K562 (cell line): ENCODE measurements around the gene DUSP5. TPM values are rescaled to one million over a fixed set of nuclear protein-coding genes. Genes with fewer than 3 reads are reported as not detected.
A peak's percentile ranks its signal among the peaks of the same experiment; 100 is the strongest.

Experiments
- ATAC-seq: fragments of 200-7000 bp; cut with Tn5 transposase; 3 replicates; pipeline ENCODE4 v1.9.1; 2020; ENCODE audit warnings: moderate library complexity
- BruUV-seq: library from RNA; stranded (reverse); fragments of 400-500 nt; replicated peaks from 2 replicates; lab custom pipeline; 2021; lab: Mats Ljungman, UMichigan
- CTCF ChIA-PET: fragments of 300-600 bp; formaldehyde crosslinking; extraction: SDS; loops from one replicate; lab custom pipeline; 2021; ENCODE audit warnings: low intra/inter-chr PET ratio; lab: Yijun Ruan, JAX
- POLR2A ChIA-PET: fragments of 300-600, 350-650 bp; sonication (Branson Sonifier 250); formaldehyde crosslinking; extraction: SDS; loops from one replicate; lab custom pipeline; 2021; ENCODE audit warnings: antibody characterized with exemption, inconsistent platforms; lab: Yijun Ruan, JAX
- DNase-seq, 4 experiments: peaks; one replicate each; pipeline versions ENCODE4 v3.0.0 to v3.0.0-alpha.2; 2011 to 2018; ENCODE audit warnings: low spot score in 3 of 4, mixed read lengths in 3 of 4; ENCODE audit errors: extremely low read depth in 1 of 4
- FAIRE-seq: peaks from 2 replicates; lab custom pipeline; 2011; peaks lifted over from hg19 to GRCh38; lab: Jason Lieb, UNC
- H2AFZ ChIP-seq: 2 replicates; pipeline ENCODE4 v1.6.0; 2011; ENCODE audit warnings: low read depth, low read length, control low read depth, inconsistent platforms
- H3K27ac ChIP-seq: fragments of 200-600 bp; 3 replicates; pipeline ENCODE4 v1.8.0; 2011; ENCODE audit warnings: low read depth, mild to moderate bottlenecking, control low read depth, inconsistent platforms, low read length, moderate library complexity, mixed read lengths; ENCODE audit errors: extremely low read depth
- H3K27me3 ChIP-seq, 2 experiments: fragments of 300-600 bp in 1 of 2; 2 replicates in 1 of 2; 3 replicates in 1 of 2; pipeline versions ENCODE4 v1.6.0 to v1.8.0; 2011; ENCODE audit warnings: inconsistent platforms in 2 of 2, low read length in 2 of 2, mild to moderate bottlenecking in 1 of 2, mixed read lengths in 1 of 2, moderate library complexity in 1 of 2; ENCODE audit not compliant: control insufficient read depth in 2 of 2, insufficient read depth in 2 of 2
- H3K36me3 ChIP-seq: fragments of 300-600 bp; 3 replicates; pipeline ENCODE4 v1.8.0; 2011; ENCODE audit warnings: mild to moderate bottlenecking, low read length, inconsistent platforms; ENCODE audit not compliant: control insufficient read depth, insufficient read depth
- H3K4me1 ChIP-seq, 2 experiments: fragments of 200-600 bp in 1 of 2; replicated peaks in 1 of 2; 2 replicates in 1 of 2; 3 replicates in 1 of 2; pipeline versions ENCODE4 v1.5.1 to v1.8.0; 2011; ENCODE audit warnings: inconsistent platforms in 2 of 2, low read length in 2 of 2, mild to moderate bottlenecking in 1 of 2, mixed read lengths in 1 of 2, moderate library complexity in 1 of 2; ENCODE audit not compliant: control insufficient read depth in 2 of 2, insufficient read depth in 2 of 2
- H3K4me2 ChIP-seq: 2 replicates; pipeline ENCODE4 v1.6.1; 2011; ENCODE audit warnings: low read length, control low read depth, inconsistent platforms, mixed read lengths; ENCODE audit not compliant: insufficient read depth
- H3K4me3 ChIP-seq: fragments of 200-600 bp; sonication (generic), shearing (Covaris generic); 2 replicates; pipeline ENCODE4 v1.5.1; 2016; ENCODE audit warnings: control low read depth, inconsistent platforms
- H3K79me2 ChIP-seq: fragments of 200-600 bp; 3 replicates; pipeline ENCODE4 v1.8.0; 2011; ENCODE audit warnings: low read length, inconsistent platforms; ENCODE audit not compliant: control insufficient read depth, insufficient read depth
- H3K9ac ChIP-seq, 2 experiments: 2 replicates each; pipeline versions ENCODE4 v1.6.0 to v1.6.1; 2011; ENCODE audit warnings: low read depth in 2 of 2, low read length in 2 of 2, control low read depth in 1 of 2, inconsistent platforms in 1 of 2, mild to moderate bottlenecking in 1 of 2, mixed read lengths in 1 of 2; ENCODE audit not compliant: insufficient read depth in 1 of 2
- H3K9me1 ChIP-seq: one replicate; pipeline ENCODE4 v1.6.0; 2011; ENCODE audit warnings: inconsistent platforms, mild to moderate bottlenecking, low read length, moderate library complexity; ENCODE audit not compliant: control insufficient read depth, insufficient read depth
- H3K9me3 ChIP-seq: replicated peaks from 2 replicates; pipeline ENCODE4 v1.5.1; 2011; ENCODE audit warnings: low read depth, low read length, inconsistent platforms; ENCODE audit not compliant: control insufficient read depth, insufficient read depth
- H4K20me1 ChIP-seq: replicated peaks from 2 replicates; pipeline ENCODE4 v1.6.1; 2011; ENCODE audit warnings: low read length, inconsistent platforms, mixed read lengths; ENCODE audit not compliant: control insufficient read depth, insufficient read depth
- EP300 ChIP-seq: IDR thresholded peaks from 2 replicates; pipeline ENCODE4 v1.6.1; 2012; ENCODE audit warnings: low read length, improper control_type of control experiment
- HDAC3 ChIP-seq: fragments of 450-650 bp; IDR thresholded peaks from 2 replicates; pipeline ENCODE4 v1.6.1; 2018; ENCODE audit warnings: borderline replicate concordance, mild to moderate bottlenecking, moderate library complexity; ENCODE audit not compliant: partially characterized antibody
- HNRNPL ChIP-seq: fragments of 200-400 bp; formaldehyde crosslinking; IDR thresholded peaks from 2 replicates; pipeline ENCODE4 v1.6.1; 2017; ENCODE audit warnings: low read depth, mild to moderate bottlenecking, low read length
- KLF6 ChIP-seq: fragments of 250-450 bp; sonication (Bioruptor Pico); IDR thresholded peaks from 2 replicates; pipeline ENCODE4 v1.4.0; 2020; ENCODE audit warnings: mild to moderate bottlenecking, moderate library complexity, borderline replicate concordance
- MEIS2 ChIP-seq: fragments of 450-650 bp; IDR thresholded peaks from 2 replicates; pipeline ENCODE4 v1.6.1; 2014; ENCODE audit warnings: mild to moderate bottlenecking; ENCODE audit not compliant: partially characterized antibody
- PRPF4 ChIP-seq: fragments of 200-400 bp; formaldehyde crosslinking; IDR thresholded peaks from one replicate; pipeline ENCODE4 v1.6.1; 2017; ENCODE audit warnings: low read length, low read depth, mild to moderate bottlenecking; ENCODE audit not compliant: insufficient read depth, poor library complexity, severe bottlenecking
- RUNX1 ChIP-seq: sonication (generic); IDR thresholded peaks from 2 replicates; pipeline ENCODE4 v1.6.1; 2016; ENCODE audit warnings: antibody characterized with exemption, low read depth
- ZNF583 ChIP-seq: fragments of 250-450 bp; sonication (Bioruptor Pico); IDR thresholded peaks from 2 replicates; pipeline ENCODE4 v1.4.0; 2020
- WGBS: fragments of 100-300 bp; shearing (Covaris generic); methylation state at CpG from one replicate; pipeline ENCODE4 v1.1.6; 2016; ENCODE audit warnings: low coverage, mixed read lengths; ENCODE audit not compliant: insufficient coverage; ENCODE audit errors: missing lambda C conversion rate; 5-methylcytosine and 5-hydroxymethylcytosine counted together
- in situ Hi-C: fragments of 300-500 bp; cut with MboI; formaldehyde crosslinking; loops from 4 replicates; pipeline ENCODE4 v1.15.0; 2018; ENCODE audit warnings: inconsistent platforms, mixed read lengths
- intact Hi-C: fragments of 100-400 bp; cut with micrococcal nuclease; formaldehyde crosslinking; loops from 2 replicates; pipeline ENCODE4 v1.14.2; 2022
- polyA plus RNA-seq, 8 experiments: library from polyadenylated mRNA; depleted of rRNA in 4 of 8; stranded (reverse) in 5 of 8; unstranded in 3 of 8; fragments of >200 nt; fragmentation: Nextera tagmentation in 2 of 8; fragmentation: Illumina TruSeq in 1 of 8; extraction: Ambion mirVana in 2 of 8; extraction: Trizol in 1 of 8; gene quantifications; 2 replicates each; pipeline versions ENCODE4 v1.2.1 to v1.2.3, GENCODE V29; 2011 to 2014; ENCODE audit warnings: inconsistent platforms in 1 of 8, missing spikeins in 1 of 8
- total RNA-seq, 7 experiments: library from RNA; depleted of rRNA in 6 of 7; stranded (reverse); fragments of >200 nt in 6 of 7; fragmentation: Illumina TruSeq in 2 of 7; extraction: Trizol in 2 of 7; gene quantifications; 2 replicates each; pipeline versions ENCODE4 v1.2.1 to v1.2.3, GENCODE V29; 2011 to 2021; ENCODE audit warnings: low replicate concordance in 1 of 7

Gene DUSP5
- total and polyA plus RNA-seq, 9 of the 15 experiments (the other 6 are each of a cell fraction or from before 2014, with no cell fraction given), result 0.49 to 3.4 (median 2.0) TPM

GRCh38 chr10:110503528-110504110 is 5.9 kb downstream of the DUSP5 start:
- peak overlapping the region in 1 of 2 experiments; percentile 33; a peak in 1 of 4 replicates for H3K9ac ChIP-seq
- WGBS, result 42% methylated on average over 4 of the region's 4 CpGs
- intact Hi-C loops (loop anchor here (5.0 kb wide), 1 partner anchor 34 kb away; no protein-coding TSS in a partner anchor), in situ Hi-C loops (no loop called here)
- peak overlapping the region; percentile 54; the same call in 1 of the 2 replicates for H2AFZ ChIP-seq
- ATAC-seq (no peak), DNase-seq (no peak), FAIRE-seq (peak; percentile 6)
- TF ChIP-seq ZNF583 (CRISPR knock-in tag), result no peak
- no peak for TF ChIP-seq HDAC3
- TF ChIP-seq EP300, result no peak
- no peak for TF ChIP-seq HNRNPL
- no peak for TF ChIP-seq PRPF4
- no peak for TF ChIP-seq RUNX1
- TF ChIP-seq MEIS2, result peak; percentile 45
- TF ChIP-seq KLF6 (CRISPR knock-in tag), result no peak
- no peaks in the 10 kb centered on the region for H3K27me3 ChIP-seq
- ChIA-PET CTCF (no interaction called here), POLR2A (interaction anchor here (0.6 to 1.3 kb wide), 4 partner anchors 8 to 62 kb away, joined by 3 to 7 read pairs (median 5); no protein-coding TSS in a partner anchor)
- no peaks in the 10 kb centered on the region for H3K9me1 ChIP-seq
- H3K27ac ChIP-seq, result peak overlapping the region; percentile 37; the same call in 1 of the 3 replicates
- H3K36me3 ChIP-seq, result peaks cover 16% of the 10 kb centered on the region; the same call in 2 of the 3 replicates
- no TSS peak for BruUV-seq
- peaks cover 23% of the 10 kb centered on the region; the same call in 2 of the 3 replicates for H3K79me2 ChIP-seq
- peaks cover 16 to 52% of the 10 kb centered on the region in 2 experiments for H3K4me1 ChIP-seq
- H3K9me3 ChIP-seq, result no peaks in the 10 kb centered on the region
- H4K20me1 ChIP-seq, result no peaks in the 10 kb centered on the region
- no peak overlapping the region for H3K4me3 ChIP-seq
- no peak overlapping the region for H3K4me2 ChIP-seq
